Peyer's patch (tissue), 4 donors: ENCODE measurements around the gene AKAP7.

ENCODE experiments used
- POLR2A ChIP-seq, 2 donors: fragments of 450-650 bp; IDR thresholded peaks; one replicate each; pipeline ENCODE4 v1.5.1; 2017; ENCODE audit warnings: antibody characterized with exemption in 2 of 2, mild to moderate bottlenecking in 2 of 2, moderate library complexity in 2 of 2
- TF ChIP-seq, protein P1 (sequence below), 6 experiments: fragments of 450-650 bp in 4 of 6; fragments of 200-600 bp in 2 of 6; sonication (generic) in 1 of 6; IDR thresholded peaks; one replicate each; pipeline ENCODE4 v1.5.1; 2017 to 2019; ENCODE audit warnings: antibody characterized with exemption in 6 of 6, mild to moderate bottlenecking in 3 of 6, moderate library complexity in 1 of 6

DNA sequence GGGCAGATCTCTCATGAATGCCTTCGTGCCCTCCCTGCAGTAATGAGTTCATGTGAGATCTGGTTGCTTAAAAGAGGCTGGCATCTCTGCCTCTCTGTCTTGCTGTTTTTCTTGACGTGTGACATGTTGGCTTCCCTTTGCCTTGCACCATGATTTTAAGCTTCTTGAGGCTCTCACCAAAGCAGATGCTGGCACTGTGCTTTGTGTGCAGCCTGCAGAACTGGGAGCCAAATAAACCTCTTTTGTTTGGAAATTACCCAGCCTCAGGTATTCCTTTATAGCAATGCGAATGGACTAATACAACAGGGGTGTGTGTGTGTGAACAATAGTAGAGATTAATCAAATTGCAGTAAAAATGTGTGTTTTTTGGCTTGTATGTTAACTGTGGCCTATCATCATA, 8.1 kb downstream of the AKAP7 start:
- no peak for TF ChIP-seq POLR2A (IDR thresholded peaks at IDR 0.05)
- TF ChIP-seq, protein P1, sequence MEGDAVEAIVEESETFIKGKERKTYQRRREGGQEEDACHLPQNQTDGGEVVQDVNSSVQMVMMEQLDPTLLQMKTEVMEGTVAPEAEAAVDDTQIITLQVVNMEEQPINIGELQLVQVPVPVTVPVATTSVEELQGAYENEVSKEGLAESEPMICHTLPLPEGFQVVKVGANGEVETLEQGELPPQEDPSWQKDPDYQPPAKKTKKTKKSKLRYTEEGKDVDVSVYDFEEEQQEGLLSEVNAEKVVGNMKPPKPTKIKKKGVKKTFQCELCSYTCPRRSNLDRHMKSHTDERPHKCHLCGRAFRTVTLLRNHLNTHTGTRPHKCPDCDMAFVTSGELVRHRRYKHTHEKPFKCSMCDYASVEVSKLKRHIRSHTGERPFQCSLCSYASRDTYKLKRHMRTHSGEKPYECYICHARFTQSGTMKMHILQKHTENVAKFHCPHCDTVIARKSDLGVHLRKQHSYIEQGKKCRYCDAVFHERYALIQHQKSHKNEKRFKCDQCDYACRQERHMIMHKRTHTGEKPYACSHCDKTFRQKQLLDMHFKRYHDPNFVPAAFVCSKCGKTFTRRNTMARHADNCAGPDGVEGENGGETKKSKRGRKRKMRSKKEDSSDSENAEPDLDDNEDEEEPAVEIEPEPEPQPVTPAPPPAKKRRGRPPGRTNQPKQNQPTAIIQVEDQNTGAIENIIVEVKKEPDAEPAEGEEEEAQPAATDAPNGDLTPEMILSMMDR (IDR thresholded peaks at IDR 0.05), result no peak
